GM19463 (cell line): Measurements from ENCODE around the gene GGT7.

Experiments
- ATAC-seq: cut with Tn5 transposase; IDR thresholded peaks from one replicate; pipeline ENCODE4 v1.9.1; 2021; ENCODE audit warnings: mild to moderate bottlenecking, moderate library complexity; ENCODE audit not compliant: unreplicated experiment

GGT7 gene

DNA sequence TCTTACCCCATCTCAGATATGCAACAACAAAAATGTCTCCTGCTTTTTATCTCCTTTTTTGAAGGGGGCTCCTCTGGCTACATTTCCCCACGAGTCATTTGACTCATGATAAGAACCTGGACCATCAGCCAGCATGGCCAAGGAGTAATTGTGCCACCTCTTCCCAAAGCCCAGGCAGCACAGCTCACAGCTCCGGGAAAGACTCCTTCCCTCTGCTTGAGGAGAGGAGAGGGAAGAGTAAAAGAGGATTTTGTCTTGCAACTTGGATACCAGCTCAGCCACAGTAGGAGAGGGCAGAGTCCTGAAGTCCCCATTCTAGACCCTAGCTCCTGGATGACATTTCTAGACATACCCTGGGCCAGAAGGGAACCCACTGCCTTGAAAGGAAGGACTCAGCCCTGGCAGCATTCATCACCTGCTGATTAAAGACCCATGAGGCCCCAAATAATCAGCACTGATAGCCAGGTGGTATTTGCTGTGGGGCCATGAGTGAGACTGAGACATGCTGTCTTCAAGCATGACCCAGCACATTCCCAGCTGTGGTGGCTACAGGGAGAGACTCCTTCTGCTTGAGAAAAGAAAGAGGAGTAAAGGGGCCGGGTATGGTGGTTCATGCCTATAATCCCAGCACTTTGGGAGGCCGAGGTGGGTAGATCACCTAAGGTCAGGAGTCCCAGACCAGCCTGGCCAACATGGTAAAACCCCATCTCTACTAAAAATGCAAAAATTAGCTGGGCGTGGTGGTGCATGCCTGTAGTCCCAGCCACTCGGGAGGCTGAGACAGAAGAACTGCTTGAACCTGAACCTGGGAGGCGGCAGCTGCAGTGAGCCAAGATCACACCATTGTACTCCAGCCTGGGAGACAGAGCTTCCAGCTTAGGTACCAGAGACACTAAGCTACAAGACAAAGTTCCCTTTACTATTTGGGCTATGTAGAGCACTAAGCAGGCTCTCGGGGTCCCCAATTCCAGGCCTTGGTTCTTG is 75.4 kb downstream of the GGT7 start:
- ATAC-seq = no peak
